K562 (cell line): ENCODE measurements around the gene GRIP1. TPM values are rescaled to one million over a fixed set of nuclear protein-coding genes. Genes with fewer than 3 reads are reported as not detected.

ENCODE experiments used
- RFX5 ChIP-seq: IDR thresholded peaks from 2 replicates; pipeline ENCODE4 v1.6.1; 2011; ENCODE audit warnings: low read depth, mild to moderate bottlenecking, improper control_type of control experiment, low read length
- polyA plus RNA-seq, 8 experiments: library from polyadenylated mRNA; depleted of rRNA in 4 of 8; stranded (reverse) in 5 of 8; unstranded in 3 of 8; fragments of >200 nt; fragmentation: Nextera tagmentation in 2 of 8; fragmentation: Illumina TruSeq in 1 of 8; extraction: Ambion mirVana in 2 of 8; extraction: Trizol in 1 of 8; gene quantifications; 2 replicates each; pipeline versions ENCODE4 v1.2.1 to v1.2.3, GENCODE V29; 2011 to 2014; ENCODE audit warnings: inconsistent platforms in 1 of 8, missing spikeins in 1 of 8
- total RNA-seq, 7 experiments: library from RNA; depleted of rRNA in 6 of 7; stranded (reverse); fragments of >200 nt in 6 of 7; fragmentation: Illumina TruSeq in 2 of 7; extraction: Trizol in 2 of 7; gene quantifications; 2 replicates each; pipeline versions ENCODE4 v1.2.1 to v1.2.3, GENCODE V29; 2011 to 2021; ENCODE audit warnings: low replicate concordance in 1 of 7
- TF ChIP-seq, protein P1 (sequence below): fragments of 450-650 bp; IDR thresholded peaks from 2 replicates; pipeline ENCODE4 v1.6.1; 2016; ENCODE audit warnings: mild to moderate bottlenecking, moderate library complexity

Gene GRIP1
- total and polyA plus RNA-seq, 9 of the 15 experiments (the other 6 are each of a cell fraction or from before 2014, with no cell fraction given): 0.28 to 1.2 (median 0.45) TPM

DNA sequence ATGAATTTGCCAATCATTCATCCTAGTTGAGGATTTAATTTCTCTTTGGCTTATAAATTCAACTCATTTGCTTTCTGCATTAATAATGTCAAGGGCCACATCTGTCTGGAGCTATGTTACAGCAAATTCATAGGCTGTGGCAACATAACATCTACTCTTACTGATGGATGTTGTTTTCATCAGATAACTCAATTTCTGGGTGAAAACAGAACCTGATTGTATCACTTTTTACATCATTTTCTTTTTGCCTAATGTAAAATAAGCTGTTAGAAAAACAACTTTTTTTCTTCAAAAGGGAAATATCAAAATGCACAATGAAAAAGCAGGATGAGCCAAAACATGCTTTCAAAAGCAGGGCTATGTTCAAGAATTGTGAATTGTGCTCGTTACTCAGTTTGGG, 303.3 kb downstream of the GRIP1 start (continued):
- TF ChIP-seq, protein P1, sequence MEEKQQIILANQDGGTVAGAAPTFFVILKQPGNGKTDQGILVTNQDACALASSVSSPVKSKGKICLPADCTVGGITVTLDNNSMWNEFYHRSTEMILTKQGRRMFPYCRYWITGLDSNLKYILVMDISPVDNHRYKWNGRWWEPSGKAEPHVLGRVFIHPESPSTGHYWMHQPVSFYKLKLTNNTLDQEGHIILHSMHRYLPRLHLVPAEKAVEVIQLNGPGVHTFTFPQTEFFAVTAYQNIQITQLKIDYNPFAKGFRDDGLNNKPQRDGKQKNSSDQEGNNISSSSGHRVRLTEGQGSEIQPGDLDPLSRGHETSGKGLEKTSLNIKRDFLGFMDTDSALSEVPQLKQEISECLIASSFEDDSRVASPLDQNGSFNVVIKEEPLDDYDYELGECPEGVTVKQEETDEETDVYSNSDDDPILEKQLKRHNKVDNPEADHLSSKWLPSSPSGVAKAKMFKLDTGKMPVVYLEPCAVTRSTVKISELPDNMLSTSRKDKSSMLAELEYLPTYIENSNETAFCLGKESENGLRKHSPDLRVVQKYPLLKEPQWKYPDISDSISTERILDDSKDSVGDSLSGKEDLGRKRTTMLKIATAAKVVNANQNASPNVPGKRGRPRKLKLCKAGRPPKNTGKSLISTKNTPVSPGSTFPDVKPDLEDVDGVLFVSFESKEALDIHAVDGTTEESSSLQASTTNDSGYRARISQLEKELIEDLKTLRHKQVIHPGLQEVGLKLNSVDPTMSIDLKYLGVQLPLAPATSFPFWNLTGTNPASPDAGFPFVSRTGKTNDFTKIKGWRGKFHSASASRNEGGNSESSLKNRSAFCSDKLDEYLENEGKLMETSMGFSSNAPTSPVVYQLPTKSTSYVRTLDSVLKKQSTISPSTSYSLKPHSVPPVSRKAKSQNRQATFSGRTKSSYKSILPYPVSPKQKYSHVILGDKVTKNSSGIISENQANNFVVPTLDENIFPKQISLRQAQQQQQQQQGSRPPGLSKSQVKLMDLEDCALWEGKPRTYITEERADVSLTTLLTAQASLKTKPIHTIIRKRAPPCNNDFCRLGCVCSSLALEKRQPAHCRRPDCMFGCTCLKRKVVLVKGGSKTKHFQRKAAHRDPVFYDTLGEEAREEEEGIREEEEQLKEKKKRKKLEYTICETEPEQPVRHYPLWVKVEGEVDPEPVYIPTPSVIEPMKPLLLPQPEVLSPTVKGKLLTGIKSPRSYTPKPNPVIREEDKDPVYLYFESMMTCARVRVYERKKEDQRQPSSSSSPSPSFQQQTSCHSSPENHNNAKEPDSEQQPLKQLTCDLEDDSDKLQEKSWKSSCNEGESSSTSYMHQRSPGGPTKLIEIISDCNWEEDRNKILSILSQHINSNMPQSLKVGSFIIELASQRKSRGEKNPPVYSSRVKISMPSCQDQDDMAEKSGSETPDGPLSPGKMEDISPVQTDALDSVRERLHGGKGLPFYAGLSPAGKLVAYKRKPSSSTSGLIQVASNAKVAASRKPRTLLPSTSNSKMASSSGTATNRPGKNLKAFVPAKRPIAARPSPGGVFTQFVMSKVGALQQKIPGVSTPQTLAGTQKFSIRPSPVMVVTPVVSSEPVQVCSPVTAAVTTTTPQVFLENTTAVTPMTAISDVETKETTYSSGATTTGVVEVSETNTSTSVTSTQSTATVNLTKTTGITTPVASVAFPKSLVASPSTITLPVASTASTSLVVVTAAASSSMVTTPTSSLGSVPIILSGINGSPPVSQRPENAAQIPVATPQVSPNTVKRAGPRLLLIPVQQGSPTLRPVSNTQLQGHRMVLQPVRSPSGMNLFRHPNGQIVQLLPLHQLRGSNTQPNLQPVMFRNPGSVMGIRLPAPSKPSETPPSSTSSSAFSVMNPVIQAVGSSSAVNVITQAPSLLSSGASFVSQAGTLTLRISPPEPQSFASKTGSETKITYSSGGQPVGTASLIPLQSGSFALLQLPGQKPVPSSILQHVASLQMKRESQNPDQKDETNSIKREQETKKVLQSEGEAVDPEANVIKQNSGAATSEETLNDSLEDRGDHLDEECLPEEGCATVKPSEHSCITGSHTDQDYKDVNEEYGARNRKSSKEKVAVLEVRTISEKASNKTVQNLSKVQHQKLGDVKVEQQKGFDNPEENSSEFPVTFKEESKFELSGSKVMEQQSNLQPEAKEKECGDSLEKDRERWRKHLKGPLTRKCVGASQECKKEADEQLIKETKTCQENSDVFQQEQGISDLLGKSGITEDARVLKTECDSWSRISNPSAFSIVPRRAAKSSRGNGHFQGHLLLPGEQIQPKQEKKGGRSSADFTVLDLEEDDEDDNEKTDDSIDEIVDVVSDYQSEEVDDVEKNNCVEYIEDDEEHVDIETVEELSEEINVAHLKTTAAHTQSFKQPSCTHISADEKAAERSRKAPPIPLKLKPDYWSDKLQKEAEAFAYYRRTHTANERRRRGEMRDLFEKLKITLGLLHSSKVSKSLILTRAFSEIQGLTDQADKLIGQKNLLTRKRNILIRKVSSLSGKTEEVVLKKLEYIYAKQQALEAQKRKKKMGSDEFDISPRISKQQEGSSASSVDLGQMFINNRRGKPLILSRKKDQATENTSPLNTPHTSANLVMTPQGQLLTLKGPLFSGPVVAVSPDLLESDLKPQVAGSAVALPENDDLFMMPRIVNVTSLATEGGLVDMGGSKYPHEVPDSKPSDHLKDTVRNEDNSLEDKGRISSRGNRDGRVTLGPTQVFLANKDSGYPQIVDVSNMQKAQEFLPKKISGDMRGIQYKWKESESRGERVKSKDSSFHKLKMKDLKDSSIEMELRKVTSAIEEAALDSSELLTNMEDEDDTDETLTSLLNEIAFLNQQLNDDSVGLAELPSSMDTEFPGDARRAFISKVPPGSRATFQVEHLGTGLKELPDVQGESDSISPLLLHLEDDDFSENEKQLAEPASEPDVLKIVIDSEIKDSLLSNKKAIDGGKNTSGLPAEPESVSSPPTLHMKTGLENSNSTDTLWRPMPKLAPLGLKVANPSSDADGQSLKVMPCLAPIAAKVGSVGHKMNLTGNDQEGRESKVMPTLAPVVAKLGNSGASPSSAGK: no peak
- TF ChIP-seq RFX5: no peak
